NCI-H2081 (cell line): ENCODE measurements around the gene CSNK2A3.

Experiments
- DNase-seq, 2 experiments: peaks; one replicate each; lab custom pipeline; 2025; lab: John Stamatoyannopoulos, UW

CSNK2A3 gene

GRCh38 chr11:11335043-11335442, 18.0 kb downstream of the CSNK2A3 start:
- no peak for DNase-seq

GRCh38 chr11:11334607-11335006, 18.4 kb downstream of the CSNK2A3 start:
- no peak for DNase-seq

DNA sequence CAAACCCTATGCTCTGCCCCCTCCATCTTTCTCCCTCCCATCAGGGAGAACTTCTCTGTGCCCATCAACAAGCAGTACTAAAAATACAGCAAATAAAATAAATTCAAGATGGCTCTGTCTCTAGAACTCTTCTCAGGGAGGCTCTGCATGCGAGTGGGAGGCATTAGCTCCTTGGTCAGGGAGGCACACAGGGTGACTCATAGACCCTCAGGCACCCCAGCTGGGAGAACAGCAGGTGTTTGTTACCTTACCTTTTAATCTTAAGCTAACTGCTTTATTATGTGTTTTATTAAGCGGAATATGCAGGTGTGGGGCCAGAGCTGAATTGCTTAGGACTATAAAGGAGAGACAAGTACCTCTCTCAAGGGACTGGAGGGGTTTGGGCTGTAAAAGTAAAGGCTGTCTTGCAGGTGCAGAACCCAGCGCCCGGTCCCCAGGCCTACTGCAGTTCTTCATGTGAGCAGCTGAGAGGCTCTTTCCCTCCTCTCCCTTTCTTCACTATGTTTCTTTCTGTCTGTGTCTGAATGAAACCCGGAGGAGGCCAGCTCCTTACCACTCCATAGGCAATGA, 20.8 kb downstream of the CSNK2A3 start:
- DNase-seq: no peak

- DNase-seq: no peak
Observed at GRCh38 chr11:11329062-11329806, 23.8 kb downstream of the CSNK2A3 start.

GRCh38 chr11:11324090-11324489, 29.0 kb downstream of the CSNK2A3 start:
- DNase-seq: no peak

DNA sequence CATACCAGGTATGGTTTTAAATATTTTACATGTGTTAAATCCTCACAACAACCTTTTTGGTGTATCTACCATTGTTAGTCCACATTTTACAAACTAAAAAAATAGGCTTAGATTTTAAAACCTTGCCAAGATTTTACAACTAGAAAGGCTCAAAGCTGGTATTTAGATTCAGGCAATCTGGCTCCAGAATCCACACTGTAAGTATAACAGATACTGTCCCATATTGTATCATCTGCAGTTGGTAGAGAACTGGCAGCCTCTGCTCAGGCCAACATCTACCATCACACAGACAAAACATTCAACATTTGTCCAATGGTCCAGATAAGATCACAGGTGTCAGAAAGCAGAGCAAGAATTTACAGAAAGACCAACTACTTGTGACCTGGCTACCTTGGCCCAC, 30.9 kb downstream of the CSNK2A3 start:
- DNase-seq: no peak

DNA sequence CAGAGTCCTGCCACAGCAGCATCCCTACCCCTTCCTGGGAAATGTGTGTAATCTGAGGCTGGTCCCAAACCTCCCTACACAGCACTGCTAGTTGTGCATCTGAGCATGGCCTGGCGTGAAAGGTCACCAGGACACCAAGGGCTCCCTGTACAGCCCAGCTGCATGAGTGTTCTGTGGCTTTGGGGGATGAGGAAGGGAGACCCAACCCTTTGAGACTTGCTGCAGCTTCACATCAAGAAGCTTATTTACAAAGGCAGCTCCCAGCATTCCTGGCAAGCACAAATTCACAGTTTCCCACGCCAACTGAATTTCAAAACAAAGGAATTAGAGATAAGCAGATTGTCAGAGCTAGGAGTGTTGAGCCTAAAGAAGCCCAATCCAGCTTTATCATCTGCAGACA, 32.2 kb downstream of the CSNK2A3 start:
- DNase-seq: no peak

GRCh38 chr11:11318961-11319360, 34.1 kb downstream of the CSNK2A3 start:
- no peak for DNase-seq

DNA sequence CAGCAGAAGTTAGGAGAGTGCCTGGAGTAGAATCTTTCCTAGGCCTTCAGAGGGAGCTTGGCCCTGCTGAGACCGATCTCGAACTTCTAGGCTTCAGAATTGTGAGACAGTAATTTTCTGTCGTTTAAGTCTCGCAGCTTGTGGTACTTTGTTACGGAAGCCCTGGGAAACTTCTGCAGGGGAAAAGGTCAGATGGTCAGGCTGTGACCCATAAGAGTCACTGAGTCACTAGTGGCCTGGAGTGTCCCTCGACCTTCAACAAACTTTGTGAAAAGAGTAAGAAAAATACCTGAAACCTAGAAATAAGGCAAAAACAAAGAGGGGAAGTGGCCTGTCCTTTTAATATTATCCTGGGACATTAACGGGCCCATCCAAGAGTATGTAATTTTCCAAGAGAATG, 34.6 kb downstream of the CSNK2A3 start:
- DNase-seq: no peak

DNA sequence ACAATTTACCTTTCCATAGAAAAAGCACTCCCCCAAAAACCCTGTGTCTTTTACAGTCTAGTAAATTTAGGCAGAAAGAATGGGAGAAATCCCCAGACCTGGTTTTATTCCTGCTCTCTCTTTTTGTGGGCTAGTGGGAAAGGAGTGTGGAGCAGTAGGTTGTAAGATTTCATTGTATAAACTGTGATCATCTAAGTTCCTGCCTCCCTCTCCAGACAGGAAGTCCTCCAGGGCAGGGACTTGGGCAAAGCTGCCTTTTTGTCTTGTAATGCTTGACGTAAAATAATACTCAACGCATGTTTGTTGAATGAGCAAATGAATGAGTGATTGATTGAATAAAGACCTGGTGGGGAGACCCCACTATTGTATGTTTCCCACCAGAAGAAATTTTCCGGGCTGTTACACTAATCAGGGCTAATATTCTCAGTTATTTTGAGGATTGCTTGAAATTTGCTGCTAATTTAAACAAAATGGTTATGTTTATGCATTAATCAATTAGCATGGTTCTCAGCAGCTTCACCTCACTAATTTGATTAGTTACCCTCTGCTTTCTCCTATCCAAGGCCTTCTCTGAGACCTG, 36.3 kb downstream of the CSNK2A3 start:
- DNase-seq: no peak

DNA sequence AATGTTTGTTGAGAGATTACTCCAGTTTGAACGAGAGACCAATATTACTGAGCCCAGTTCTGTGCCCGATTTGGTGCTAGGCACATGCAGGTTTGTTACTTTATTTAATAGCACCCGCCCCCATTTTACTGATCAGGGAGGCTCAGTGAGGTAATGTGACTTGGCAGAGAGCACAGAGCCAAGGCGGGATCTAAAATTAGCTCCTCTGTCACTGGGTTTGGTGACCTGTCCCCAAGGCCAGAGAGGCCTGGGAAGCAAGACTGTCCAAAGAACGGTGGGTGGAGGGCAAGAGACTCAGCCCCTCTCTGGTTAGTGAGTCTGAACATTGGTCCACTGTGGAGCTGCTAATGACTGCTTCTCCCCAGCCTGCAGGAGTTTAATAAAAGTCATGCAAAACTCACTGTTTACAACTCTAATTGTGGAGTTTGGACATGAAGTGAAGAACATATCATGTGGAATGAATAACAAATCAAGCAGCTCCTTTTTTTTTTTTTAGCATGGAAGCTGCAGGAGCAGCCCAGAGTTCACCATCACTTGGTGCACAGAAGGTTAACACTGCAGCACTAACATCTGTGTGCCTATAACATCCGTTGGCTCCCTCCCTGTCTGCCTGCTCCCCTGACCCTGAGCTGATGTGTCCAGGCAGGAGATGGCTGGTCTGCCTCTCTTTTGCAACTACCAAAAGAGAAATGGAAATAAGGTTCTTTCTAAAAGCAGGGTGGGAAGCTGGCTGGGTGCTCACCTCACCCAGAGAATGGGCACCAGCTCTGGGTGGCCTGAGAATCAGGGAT, 39.0 kb downstream of the CSNK2A3 start:
- no peak for DNase-seq

DNA sequence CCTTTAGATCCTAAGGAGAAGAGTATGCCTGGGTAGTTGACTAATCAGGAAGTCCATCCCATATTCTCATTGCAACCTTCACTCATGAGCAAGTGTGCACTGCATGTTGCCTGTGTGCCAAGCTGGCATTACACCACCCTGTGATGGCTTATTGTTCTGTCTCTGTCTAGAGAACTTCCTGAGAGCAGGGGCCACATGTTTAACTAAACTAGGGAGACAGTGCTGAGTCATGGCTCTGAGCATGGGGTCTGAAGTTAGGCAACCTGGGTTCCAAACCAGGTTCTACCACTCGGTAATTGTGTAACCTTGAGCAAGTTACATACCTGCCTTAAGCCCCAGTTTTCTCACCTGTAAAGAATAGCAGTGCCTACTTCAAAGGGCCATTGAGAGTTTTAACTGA, 39.6 kb downstream of the CSNK2A3 start:
- peak in 1 of 2 experiments; percentile 53 for DNase-seq

- DNase-seq: no peak
Observed at GRCh38 chr11:11312738-11313137, 40.3 kb downstream of the CSNK2A3 start.

DNA sequence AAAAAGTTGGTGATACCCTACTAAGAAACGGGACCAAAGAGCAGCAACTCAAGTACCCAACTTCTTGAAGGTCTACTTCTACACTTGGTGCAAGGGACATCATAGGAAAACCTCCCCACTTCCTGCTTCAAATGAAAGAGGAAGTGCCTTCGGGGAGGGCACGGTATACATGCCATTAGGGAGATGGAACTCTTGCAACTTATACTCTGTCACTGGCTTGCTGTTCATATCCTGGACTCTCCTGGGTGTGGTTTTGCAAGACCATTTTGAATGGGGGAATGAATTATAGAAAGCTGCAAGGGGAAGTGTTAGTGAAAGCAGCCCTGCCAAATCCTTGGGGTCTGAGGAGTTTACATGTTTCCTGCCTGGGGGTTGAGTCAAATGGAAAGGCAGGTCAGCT, 41.9 kb downstream of the CSNK2A3 start:
- no peak for DNase-seq

GRCh38 chr11:11309906-11310305, 43.1 kb downstream of the CSNK2A3 start:
- DNase-seq: no peak

DNA sequence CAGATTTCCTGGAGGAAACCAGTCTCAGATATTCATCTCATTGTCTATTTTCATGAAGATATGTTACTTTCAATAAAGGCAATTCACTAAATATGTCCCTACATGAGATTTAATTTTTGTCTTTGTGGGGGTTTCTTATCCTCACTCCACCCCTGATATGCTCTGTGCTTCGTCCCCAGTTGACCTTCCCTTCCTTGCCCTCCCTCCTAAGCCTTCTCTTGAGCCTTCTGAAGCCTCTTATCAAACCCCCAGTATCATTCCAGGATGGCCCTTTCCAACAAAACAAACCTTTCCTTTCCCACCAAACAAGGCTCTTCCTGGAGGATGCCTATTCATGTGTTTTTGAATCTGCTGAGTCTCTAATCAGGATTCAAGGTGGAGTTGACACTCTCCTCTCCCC, 44.8 kb downstream of the CSNK2A3 start:
- DNase-seq: no peak

GRCh38 chr11:11306855-11307254, 46.2 kb downstream of the CSNK2A3 start:
- no peak for DNase-seq

- DNase-seq: no peak
Observed at GRCh38 chr11:11304550-11304949, 48.5 kb downstream of the CSNK2A3 start.

GRCh38 chr11:11302565-11302964, 50.5 kb downstream of the CSNK2A3 start:
- no peak for DNase-seq
